ENCODE measurements around the gene PSEN1.

PSEN1 gene

GRCh38 chr14:73136387-73137225 lies at the start of gene PSEN1:
Gene PSEN1, plus strand, starts transcription at chr14:73136507. Its CDS starts 11,513 bp downstream, at chr14:73148020.
- DNase-seq = peak; percentile 99

- no peak for DNase-seq
These were observed 45.3 kb upstream of the PSEN1 start for GRCh38 chr14:73091044-73091443.

- no peak for DNase-seq
These were observed 38.9 kb upstream of the PSEN1 start for GRCh38 chr14:73097421-73097820.

- DNase-seq = no peak
These were observed 36.0 kb upstream of the PSEN1 start for GRCh38 chr14:73100334-73100733.

- DNase-seq = no peak
These were observed 33.4 kb upstream of the PSEN1 start for GRCh38 chr14:73102806-73103497.

DNA sequence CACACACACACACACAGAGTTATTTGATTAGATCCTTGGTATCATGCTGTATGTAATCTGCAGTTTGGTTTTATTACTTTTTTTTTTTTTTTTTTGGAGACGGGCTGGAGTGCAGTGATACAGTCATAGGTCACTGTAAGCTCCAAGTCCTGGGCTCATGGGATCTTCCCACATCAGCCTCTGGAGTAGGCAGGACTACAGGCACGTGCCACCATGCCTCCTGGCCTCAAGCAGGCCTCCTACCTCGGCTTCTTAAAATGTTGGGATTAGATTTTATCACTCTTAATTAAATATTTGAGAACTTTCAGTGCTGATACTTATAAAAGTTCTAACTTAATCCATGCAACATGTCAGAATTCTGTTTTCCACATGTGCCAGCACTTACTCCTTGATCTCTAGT lies 31.3 kb upstream of the PSEN1 start:
- no peak for DNase-seq

DNA sequence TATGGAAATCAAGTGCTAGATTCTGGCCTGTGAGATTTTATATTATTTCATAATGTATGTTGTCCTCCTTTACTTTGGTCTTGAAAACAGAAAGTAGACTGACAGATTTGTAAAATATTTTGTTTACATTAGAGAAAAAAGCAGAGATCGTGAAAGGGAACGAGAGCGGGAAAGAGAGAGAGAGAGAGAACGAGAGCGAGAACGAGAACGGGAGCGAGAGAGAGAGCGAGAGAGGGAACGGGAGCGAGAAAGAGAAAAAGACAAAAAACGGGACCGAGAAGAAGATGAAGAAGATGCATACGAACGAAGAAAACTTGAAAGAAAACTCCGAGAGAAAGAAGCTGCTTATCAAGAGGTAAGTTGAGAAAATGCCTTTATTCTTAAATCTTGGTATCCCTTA lies 30.6 kb upstream of the PSEN1 start:
- DNase-seq = no peak

GRCh38 chr14:73116079-73116665 lies 20.1 kb upstream of the PSEN1 start:
- DNase-seq = no peak

GRCh38 chr14:73124180-73124894 lies 12.0 kb upstream of the PSEN1 start:
- DNase-seq = no peak

GRCh38 chr14:73125169-73125588 lies 11.1 kb upstream of the PSEN1 start:
- DNase-seq = no peak

DNA sequence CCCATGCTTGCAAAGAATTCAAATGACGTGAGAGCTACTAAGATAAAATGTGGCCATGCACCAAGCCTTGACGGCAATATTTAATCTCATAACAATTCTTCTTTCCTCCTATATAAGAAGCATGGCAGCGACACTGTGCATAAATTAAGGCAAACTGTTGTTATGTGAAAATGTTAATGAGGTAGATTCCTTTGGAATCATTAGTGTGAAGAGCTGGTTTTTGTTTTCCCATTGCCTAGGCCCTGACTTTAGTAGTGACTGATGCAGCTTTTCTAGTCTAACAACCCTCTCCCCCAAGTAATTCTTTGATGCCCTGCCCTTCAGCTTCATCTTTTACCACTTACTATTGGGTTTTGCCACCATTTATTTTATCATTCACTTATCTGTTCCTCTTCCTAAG lies 10.6 kb upstream of the PSEN1 start:
- no peak for DNase-seq

GRCh38 chr14:73133795-73134194 lies 2.5 kb upstream of the PSEN1 start:
- DNase-seq = no peak

DNA sequence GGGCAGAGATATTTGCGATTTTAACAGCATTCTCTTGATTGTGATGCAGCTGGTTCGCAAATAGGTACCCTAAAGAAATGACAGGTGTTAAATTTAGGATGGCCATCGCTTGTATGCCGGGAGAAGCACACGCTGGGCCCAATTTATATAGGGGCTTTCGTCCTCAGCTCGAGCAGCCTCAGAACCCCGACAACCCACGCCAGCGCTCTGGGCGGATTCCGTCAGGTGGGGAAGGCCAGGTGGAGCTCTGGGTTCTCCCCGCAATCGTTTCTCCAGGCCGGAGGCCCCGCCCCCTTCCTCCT lies 271 bp upstream of the PSEN1 start:
- DNase-seq = no peak

- DNase-seq = no peak
These were observed 4.6 kb downstream of the PSEN1 start for GRCh38 chr14:73140811-73141323.

DNA sequence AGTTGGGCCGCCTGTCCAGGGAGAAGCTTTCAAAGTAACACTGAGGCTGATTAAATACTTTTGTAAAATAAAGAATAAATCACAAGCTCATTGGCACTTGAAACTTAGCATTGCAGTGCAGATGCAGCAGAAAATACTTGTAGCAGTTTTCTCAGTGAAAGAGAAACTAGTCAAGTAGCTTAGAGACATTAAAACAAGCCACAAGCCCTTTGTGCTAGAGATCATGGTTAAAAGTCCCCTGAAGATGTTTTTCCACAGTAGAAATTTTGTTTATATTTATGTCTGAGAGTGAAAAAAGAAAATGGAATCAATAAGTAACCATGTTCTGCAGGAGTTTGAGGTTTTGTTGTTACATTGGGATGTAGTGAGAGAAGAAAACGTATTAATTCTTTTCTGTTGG lies 5.9 kb downstream of the PSEN1 start:
- DNase-seq = no peak

DNA sequence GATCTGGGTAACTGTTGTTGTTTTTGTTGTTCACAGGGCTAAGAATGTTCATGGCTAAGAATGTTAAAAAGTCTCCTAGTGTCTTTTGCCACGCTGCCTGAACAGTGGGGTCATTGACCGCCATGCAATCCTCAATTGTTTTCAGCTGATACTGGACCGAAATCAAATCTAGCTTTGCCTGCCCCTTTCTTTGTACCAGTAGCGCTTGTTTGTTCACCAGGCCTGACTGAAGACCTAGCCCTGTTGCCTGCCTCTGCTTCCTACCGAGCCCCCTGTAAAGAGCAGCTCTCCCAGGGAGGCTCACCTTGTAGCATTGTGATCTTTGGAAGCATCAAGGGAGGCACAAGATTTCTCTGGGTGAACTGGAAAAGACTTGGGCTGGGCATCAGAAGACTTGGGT lies 6.7 kb downstream of the PSEN1 start:
- DNase-seq = no peak

DNA sequence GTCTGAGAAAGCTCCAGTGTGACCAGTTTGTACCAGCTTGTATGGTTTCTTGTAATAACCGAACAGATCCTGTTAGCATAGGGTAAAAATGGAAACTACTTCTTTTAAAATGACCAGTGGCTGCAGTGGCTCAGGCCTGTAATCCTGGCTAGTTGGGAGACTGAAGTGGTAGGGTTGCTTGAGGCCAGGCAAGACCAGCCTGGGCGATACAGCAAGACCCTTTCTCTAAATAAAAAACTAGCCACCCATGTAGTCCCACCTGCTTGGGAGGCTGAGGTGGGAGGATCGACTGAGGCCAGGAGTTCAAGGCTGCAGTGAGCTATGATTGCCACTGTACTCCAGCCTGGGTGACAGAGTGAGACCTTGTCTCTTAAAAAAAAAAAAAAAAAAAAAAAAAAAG lies 7.3 kb downstream of the PSEN1 start:
- no peak for DNase-seq

DNA sequence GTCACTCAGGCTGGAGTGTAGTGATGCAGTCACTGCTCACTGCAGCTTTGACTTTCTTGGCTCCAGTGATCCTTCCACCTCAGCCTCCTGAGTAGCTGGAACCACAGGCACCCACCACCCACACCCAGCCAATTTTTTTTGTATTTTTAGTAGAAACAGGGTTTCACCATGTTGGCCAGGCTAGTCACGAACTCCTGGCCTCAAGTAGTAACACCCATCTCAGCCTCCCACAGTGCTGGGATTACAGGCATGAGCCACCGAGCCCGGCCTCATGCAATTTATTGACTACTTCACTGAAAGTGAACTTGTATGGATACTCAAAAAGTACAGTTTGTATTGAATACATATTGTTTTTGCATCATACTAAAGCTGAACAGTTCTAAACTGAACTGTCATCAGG lies 9.1 kb downstream of the PSEN1 start:
- DNase-seq = no peak

DNA sequence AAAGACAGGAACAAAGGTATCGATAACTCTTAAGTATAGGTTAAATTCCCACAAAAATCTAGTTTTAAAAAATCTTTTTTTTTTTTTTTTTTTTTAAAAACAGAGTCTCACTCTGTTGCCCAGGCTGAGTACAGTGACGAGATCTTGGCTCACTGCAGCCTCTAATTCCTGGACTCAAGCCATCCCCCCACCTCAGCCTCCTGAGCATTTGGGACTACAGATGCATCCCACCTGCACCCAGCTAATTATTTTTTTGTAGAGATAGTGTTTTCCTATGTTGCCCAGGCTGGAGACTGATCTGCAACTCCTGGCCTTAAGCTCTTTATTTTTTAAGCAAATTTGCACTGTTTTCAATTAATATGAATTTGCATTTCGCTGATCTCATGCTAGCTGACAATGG lies 9.8 kb downstream of the PSEN1 start:
- no peak for DNase-seq

GRCh38 chr14:73149753-73150152 lies 13.4 kb downstream of the PSEN1 start:
- no peak for DNase-seq

DNA sequence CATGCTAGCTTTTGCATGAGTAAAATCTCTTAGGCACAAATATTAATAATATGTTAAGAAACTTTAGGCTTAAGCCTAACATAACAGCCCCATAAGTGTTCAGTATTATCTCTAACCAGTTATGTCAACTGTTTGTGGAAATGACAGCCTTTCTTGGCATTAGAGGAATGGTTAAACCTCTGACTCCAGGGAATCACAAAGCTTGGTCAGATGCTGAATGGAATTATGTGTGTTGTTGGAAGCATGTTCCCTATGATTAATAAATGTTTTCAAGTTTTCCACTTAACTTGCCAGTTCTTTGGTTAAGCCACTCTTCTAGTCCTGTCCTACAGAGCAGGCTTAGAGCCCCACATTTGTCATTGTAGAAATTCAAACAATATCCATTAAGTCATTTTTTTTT lies 17.0 kb downstream of the PSEN1 start:
- no peak for DNase-seq

DNA sequence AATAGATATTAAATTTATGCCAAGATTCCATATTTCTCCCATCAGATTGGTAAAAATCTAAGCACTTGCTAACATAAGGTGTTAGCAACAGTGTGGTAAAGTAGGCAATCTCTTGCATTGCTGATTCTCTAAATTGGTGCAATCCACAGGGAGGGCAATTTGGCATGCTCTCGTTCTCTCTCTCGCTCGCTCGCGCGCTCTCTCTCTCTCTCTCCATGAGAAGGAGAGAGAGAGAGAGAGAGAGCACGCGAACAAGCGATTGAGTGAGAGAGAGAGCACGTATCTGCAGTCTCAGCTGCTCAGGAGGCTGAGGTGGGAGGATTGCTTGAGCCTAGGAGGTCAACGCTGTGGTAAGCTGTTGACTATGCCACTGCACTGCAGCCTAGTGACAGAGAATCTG lies 25.9 kb downstream of the PSEN1 start:
- no peak for DNase-seq

DNA sequence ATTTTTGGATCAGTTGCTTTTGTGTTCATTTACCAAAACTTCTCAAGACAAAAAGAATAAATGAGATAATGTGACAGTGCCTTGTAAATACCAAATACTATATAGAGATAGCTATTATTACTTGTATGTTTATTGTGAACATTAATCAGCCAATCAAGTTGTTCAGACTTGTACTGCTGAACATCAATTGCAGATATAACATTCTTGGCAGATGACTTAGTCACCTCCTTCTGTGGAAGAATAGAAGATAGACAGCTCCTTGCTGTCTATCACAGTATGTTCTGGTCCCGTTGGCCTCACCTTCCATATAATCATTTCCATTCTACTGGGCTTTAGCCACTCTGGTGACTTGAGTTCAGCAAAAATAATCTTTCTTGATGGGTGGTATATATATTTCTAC lies 30.1 kb downstream of the PSEN1 start:
- DNase-seq = no peak
